SU-DHL-6 (cell line): Measurements from ENCODE around the gene ADAM19.

Experiments used
- H2AFZ ChIP-seq: fragments of 200-600 bp; sonication (generic); 2 replicates; pipeline ENCODE4 v1.6.1; 2014; ENCODE audit warnings: low read depth, mild to moderate bottlenecking, moderate library complexity, mixed read lengths, antibody characterized with exemption, low read length; ENCODE audit not compliant: severe bottlenecking
- H3F3A ChIP-seq: fragments of 200-600 bp; shearing (Covaris generic); 2 replicates; pipeline ENCODE4 v1.6.0; 2016; ENCODE audit warnings: antibody characterized with exemption, mild to moderate bottlenecking; ENCODE audit not compliant: insufficient read depth
- H3K27ac ChIP-seq: fragments of 200-600 bp; sonication (generic); 2 replicates; pipeline ENCODE4 v1.5.1; 2016; ENCODE audit warnings: low read depth, mild to moderate bottlenecking, low read length, moderate library complexity, mixed read lengths
- H3K27me3 ChIP-seq: fragments of 200-600 bp; sonication (generic), shearing (Covaris generic); 2 replicates; pipeline ENCODE4 v1.6.0; 2014; ENCODE audit warnings: mild to moderate bottlenecking, low read length
- H3K36me3 ChIP-seq: fragments of 200-600 bp; sonication (generic); 2 replicates; pipeline ENCODE4 v1.6.1; 2014; ENCODE audit warnings: mild to moderate bottlenecking, low read length, mixed read lengths
- H3K4me2 ChIP-seq: fragments of 300-600, 200-600 bp; shearing (Covaris generic), sonication (generic); 2 replicates; pipeline ENCODE4 v1.6.0; 2014; ENCODE audit warnings: low read length, low read depth, mild to moderate bottlenecking; ENCODE audit not compliant: poor library complexity, severe bottlenecking
- H3K4me3 ChIP-seq: fragments of 200-600 bp; sonication (generic); 2 replicates; pipeline ENCODE4 v1.5.1; 2014; ENCODE audit warnings: antibody characterized with exemption, low read length, mild to moderate bottlenecking, mixed read lengths; ENCODE audit not compliant: insufficient read depth, poor library complexity, severe bottlenecking
- H3K79me2 ChIP-seq: fragments of 200-600 bp; sonication (generic); 2 replicates; pipeline ENCODE4 v1.6.1; 2014; ENCODE audit warnings: mild to moderate bottlenecking, low read length, moderate library complexity; ENCODE audit not compliant: insufficient read depth
- H3K9ac ChIP-seq: fragments of 200-600 bp; sonication (generic); 2 replicates; pipeline ENCODE4 v1.7.0; 2014; ENCODE audit warnings: mild to moderate bottlenecking, low read length
- H3K9me2 ChIP-seq: fragments of 200-600 bp; sonication (generic); replicated peaks from 2 replicates; pipeline ENCODE4 v1.6.1; 2014; ENCODE audit warnings: low read length; ENCODE audit not compliant: insufficient read depth
- H3K9me3 ChIP-seq: fragments of 200-600 bp; sonication (generic); 2 replicates; pipeline ENCODE4 v1.6.1; 2014; ENCODE audit warnings: low read length, mixed read lengths; ENCODE audit not compliant: insufficient read depth
- H4K20me1 ChIP-seq: fragments of 200-600 bp; sonication (generic); 2 replicates; pipeline ENCODE4 v1.6.1; 2014; ENCODE audit warnings: low read depth, mild to moderate bottlenecking, antibody characterized with exemption, low read length, moderate library complexity, mixed read lengths
- EZH2phosphoT487 ChIP-seq: fragments of 200-600 bp; sonication (generic), shearing (Covaris generic); conservative IDR thresholded peaks from 2 replicates; pipeline ENCODE4 v1.6.1; 2018; ENCODE audit warnings: mild to moderate bottlenecking, antibody characterized with exemption, low read length, moderate library complexity, mixed read lengths
- TF ChIP-seq, protein P1 (sequence below): fragments of 200-600 bp; sonication (generic); IDR thresholded peaks from one replicate; pipeline ENCODE4 v1.5.1; 2017; ENCODE audit warnings: antibody characterized with exemption, mild to moderate bottlenecking, low read length, moderate library complexity; ENCODE audit not compliant: insufficient read depth, poor library complexity, severe bottlenecking

Gene ADAM19

GRCh38 chr5:157584628-157585027, 9.1 kb upstream of the ADAM19 start:
- no peaks in the 10 kb centered on the region for H3K9me3 ChIP-seq
- no peak overlapping the region for H3K4me2 ChIP-seq
- no peaks in the 10 kb centered on the region for H3K27me3 ChIP-seq
- no peaks in the 10 kb centered on the region for H3K36me3 ChIP-seq
- no peak overlapping the region for H3K4me3 ChIP-seq
- TF ChIP-seq, protein P1, sequence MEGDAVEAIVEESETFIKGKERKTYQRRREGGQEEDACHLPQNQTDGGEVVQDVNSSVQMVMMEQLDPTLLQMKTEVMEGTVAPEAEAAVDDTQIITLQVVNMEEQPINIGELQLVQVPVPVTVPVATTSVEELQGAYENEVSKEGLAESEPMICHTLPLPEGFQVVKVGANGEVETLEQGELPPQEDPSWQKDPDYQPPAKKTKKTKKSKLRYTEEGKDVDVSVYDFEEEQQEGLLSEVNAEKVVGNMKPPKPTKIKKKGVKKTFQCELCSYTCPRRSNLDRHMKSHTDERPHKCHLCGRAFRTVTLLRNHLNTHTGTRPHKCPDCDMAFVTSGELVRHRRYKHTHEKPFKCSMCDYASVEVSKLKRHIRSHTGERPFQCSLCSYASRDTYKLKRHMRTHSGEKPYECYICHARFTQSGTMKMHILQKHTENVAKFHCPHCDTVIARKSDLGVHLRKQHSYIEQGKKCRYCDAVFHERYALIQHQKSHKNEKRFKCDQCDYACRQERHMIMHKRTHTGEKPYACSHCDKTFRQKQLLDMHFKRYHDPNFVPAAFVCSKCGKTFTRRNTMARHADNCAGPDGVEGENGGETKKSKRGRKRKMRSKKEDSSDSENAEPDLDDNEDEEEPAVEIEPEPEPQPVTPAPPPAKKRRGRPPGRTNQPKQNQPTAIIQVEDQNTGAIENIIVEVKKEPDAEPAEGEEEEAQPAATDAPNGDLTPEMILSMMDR: no peak
- no peak for TF ChIP-seq EZH2phosphoT487
- H3K27ac ChIP-seq: no peak overlapping the region
- no peaks in the 10 kb centered on the region for H3K9me2 ChIP-seq
- H4K20me1 ChIP-seq: no peaks in the 10 kb centered on the region
- H3K79me2 ChIP-seq: no peaks in the 10 kb centered on the region
- H3K9ac ChIP-seq: no peak overlapping the region
- H2AFZ ChIP-seq: no peak overlapping the region
- no peaks in the 10 kb centered on the region for H3F3A ChIP-seq

- no peaks in the 10 kb centered on the region for H3K79me2 ChIP-seq
- TF ChIP-seq, protein P1: no peak
- TF ChIP-seq EZH2phosphoT487: no peak
- no peak overlapping the region for H3K27ac ChIP-seq
- no peaks in the 10 kb centered on the region for H3F3A ChIP-seq
- H3K27me3 ChIP-seq: no peaks in the 10 kb centered on the region
- no peaks in the 10 kb centered on the region for H3K36me3 ChIP-seq
- H2AFZ ChIP-seq: no peak overlapping the region
- H3K4me2 ChIP-seq: no peak overlapping the region
- H3K9ac ChIP-seq: no peak overlapping the region
- H3K9me3 ChIP-seq: no peaks in the 10 kb centered on the region
- H4K20me1 ChIP-seq: no peaks in the 10 kb centered on the region
- H3K9me2 ChIP-seq: no peaks in the 10 kb centered on the region
- no peak overlapping the region for H3K4me3 ChIP-seq
These were observed 7.4 kb upstream of the ADAM19 start for GRCh38 chr5:157582731-157583620.

GRCh38 chr5:157581901-157582300, 6.3 kb upstream of the ADAM19 start:
- Histone ChIP-seq H3K9ac (no peak overlapping the region), H4K20me1 (no peaks in the 10 kb centered on the region), H3K79me2 (no peaks in the 10 kb centered on the region), H2AFZ (no peak overlapping the region), H3K27ac (no peak overlapping the region), H3K36me3 (no peaks in the 10 kb centered on the region), H3K4me3 (no peak overlapping the region), H3F3A (peaks cover 5% of the 10 kb centered on the region; the same call in 1 of the 2 replicates), H3K9me2 (no peaks in the 10 kb centered on the region), H3K27me3 (no peaks in the 10 kb centered on the region), H3K4me2 (no peak overlapping the region), H3K9me3 (no peaks in the 10 kb centered on the region)
- no peak for TF ChIP-seq EZH2phosphoT487
- TF ChIP-seq, protein P1: no peak
